Hepatocyte (in vitro differentiated cells): ENCODE data around the gene CRYGS.

Experiments used
- EZH2 ChIP-seq: fragments of 200-600 bp; sonication (generic); IDR thresholded peaks from 2 replicates; pipeline ENCODE4 v1.6.1; 2016; ENCODE audit warnings: antibody characterized with exemption, mild to moderate bottlenecking, borderline replicate concordance
- EZH2phosphoT487 ChIP-seq: fragments of 200-600 bp; sonication (generic); IDR thresholded peaks from one replicate; pipeline ENCODE4 v1.6.1; 2018; ENCODE audit warnings: antibody characterized with exemption, mild to moderate bottlenecking, low read depth, moderate library complexity; ENCODE audit not compliant: unreplicated experiment, severe bottlenecking
- TF ChIP-seq, protein P1 (sequence below): fragments of 200-600 bp; sonication (generic); IDR thresholded peaks from 2 replicates; pipeline ENCODE4 v1.5.1; 2016; ENCODE audit warnings: antibody characterized with exemption, mild to moderate bottlenecking; ENCODE audit not compliant: poor library complexity

DNA sequence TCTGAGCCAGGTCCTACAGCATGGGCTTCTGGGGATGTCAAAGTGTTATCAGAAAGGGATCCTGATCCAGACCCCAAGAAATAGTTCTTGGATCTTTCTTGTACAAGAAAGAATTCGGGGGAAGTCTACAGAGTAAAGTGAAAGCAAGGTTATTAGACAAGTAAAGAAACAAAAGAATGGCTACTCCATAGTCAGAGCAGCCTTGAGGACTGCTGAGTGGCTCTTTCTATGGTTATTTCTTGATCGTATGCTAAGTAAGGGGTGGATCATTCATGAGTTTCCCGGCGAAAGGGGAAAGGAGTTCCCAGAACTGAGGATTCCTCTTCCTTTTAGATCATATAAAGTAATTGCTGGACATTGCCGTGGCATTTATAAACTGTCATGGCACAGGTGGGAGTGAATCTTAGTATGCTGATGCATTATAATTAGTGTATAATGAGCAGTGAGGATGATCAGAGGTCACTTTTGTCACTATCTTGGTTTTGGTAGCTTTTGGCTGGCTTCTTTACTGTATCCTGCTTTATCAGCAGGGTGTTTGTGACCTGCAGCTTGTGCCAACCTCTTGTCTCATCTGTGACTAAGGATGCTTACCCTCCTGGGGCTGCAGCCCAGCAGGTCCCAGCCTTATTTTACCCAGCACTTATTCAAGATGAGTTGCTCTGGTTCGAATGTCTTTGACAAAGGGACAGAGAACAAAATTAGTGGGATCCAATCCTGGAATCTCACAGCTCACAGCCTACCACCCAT, 41.0 kb downstream of the CRYGS start:
- TF ChIP-seq, protein P1, sequence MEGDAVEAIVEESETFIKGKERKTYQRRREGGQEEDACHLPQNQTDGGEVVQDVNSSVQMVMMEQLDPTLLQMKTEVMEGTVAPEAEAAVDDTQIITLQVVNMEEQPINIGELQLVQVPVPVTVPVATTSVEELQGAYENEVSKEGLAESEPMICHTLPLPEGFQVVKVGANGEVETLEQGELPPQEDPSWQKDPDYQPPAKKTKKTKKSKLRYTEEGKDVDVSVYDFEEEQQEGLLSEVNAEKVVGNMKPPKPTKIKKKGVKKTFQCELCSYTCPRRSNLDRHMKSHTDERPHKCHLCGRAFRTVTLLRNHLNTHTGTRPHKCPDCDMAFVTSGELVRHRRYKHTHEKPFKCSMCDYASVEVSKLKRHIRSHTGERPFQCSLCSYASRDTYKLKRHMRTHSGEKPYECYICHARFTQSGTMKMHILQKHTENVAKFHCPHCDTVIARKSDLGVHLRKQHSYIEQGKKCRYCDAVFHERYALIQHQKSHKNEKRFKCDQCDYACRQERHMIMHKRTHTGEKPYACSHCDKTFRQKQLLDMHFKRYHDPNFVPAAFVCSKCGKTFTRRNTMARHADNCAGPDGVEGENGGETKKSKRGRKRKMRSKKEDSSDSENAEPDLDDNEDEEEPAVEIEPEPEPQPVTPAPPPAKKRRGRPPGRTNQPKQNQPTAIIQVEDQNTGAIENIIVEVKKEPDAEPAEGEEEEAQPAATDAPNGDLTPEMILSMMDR: no peak
- TF ChIP-seq EZH2phosphoT487 (no peak), EZH2 (no peak)
